CD4-positive, alpha-beta T cell treated with Interleukin-6 for 4 hours (primary cell): ENCODE results near the gene ST14.

ENCODE experiments used
- DNase-seq: peaks from one replicate; pipeline ENCODE4 v3.0.0-alpha.2; 2020; ENCODE audit warnings: mixed read lengths

Gene ST14

GRCh38 chr11:130137999-130138398, 21.6 kb upstream of the ST14 start:
- no peak for DNase-seq

GRCh38 chr11:130139401-130139800, 20.2 kb upstream of the ST14 start:
- no peak for DNase-seq

- no peak for DNase-seq
Measured at GRCh38 chr11:130141561-130142341, 17.8 kb upstream of the ST14 start.

GRCh38 chr11:130144141-130144540, 15.4 kb upstream of the ST14 start:
- DNase-seq, result no peak

GRCh38 chr11:130144861-130145281, 14.7 kb upstream of the ST14 start:
- DNase-seq, result no peak

GRCh38 chr11:130145311-130145812, 14.2 kb upstream of the ST14 start:
- DNase-seq, result no peak

- DNase-seq, result peak; percentile 12
Measured at GRCh38 chr11:130145975-130146776, 13.4 kb upstream of the ST14 start.

GRCh38 chr11:130146796-130147195, 12.8 kb upstream of the ST14 start:
- no peak for DNase-seq

- DNase-seq, result no peak
Measured at GRCh38 chr11:130148796-130149326, 10.7 kb upstream of the ST14 start.

GRCh38 chr11:130150790-130151189, 8.8 kb upstream of the ST14 start:
- DNase-seq, result no peak

GRCh38 chr11:130151196-130151595, 8.4 kb upstream of the ST14 start:
- DNase-seq, result no peak

GRCh38 chr11:130156108-130157022, 3.2 kb upstream of the ST14 start:
- DNase-seq, result no peak

- no peak for DNase-seq
Measured at GRCh38 chr11:130157101-130157500, 2.5 kb upstream of the ST14 start.

GRCh38 chr11:130157840-130158239, 1.7 kb upstream of the ST14 start:
- DNase-seq, result no peak

GRCh38 chr11:130159139-130159538, 443 bp upstream of the ST14 start:
- no peak for DNase-seq

GRCh38 chr11:130160498-130161155, 1.0 kb downstream of the ST14 start:
- DNase-seq, result no peak

- no peak for DNase-seq
Measured at GRCh38 chr11:130161441-130162145, 2.0 kb downstream of the ST14 start.

- no peak for DNase-seq
Measured at GRCh38 chr11:130162733-130163132, 3.2 kb downstream of the ST14 start.

- no peak for DNase-seq
Measured at GRCh38 chr11:130163346-130164220, 4.0 kb downstream of the ST14 start.

- DNase-seq, result no peak
Measured at GRCh38 chr11:130164221-130164570, 4.6 kb downstream of the ST14 start.
